Measurements from ENCODE around the gene KCNH6.

Gene KCNH6

GRCh38 chr17:63573634-63574033 lies 50.5 kb downstream of the KCNH6 start:
- Histone ChIP-seq H3K27me3 (ENCODE audit: insufficient read depth, poor library complexity, severe bottlenecking) (no peaks in the 10 kb centered on the region), H3K27ac (replicated peaks) (no peak overlapping the region), H3K4me3 (replicated peaks; ENCODE audit: insufficient read depth, low read length) (no peak overlapping the region)
- no peak for DNase-seq (ENCODE audit: low read depth in 1 of 2, low spot score in 1 of 2)
- TF ChIP-seq REST (IDR thresholded peaks at IDR 0.05; ENCODE audit: insufficient replicate concordance, low read depth) (no peak), SPI1 (IDR thresholded peaks at IDR 0.05; ENCODE audit: borderline replicate concordance, low read depth) (no peak), GABPA (IDR thresholded peaks at IDR 0.05; ENCODE audit: low read depth) (no peak)

- DNase-seq (ENCODE audit: low read depth in 1 of 2, low spot score in 1 of 2) = no peak
- Histone ChIP-seq H3K27ac (replicated peaks) (no peak overlapping the region), H3K27me3 (ENCODE audit: insufficient read depth, poor library complexity, severe bottlenecking) (no peaks in the 10 kb centered on the region), H3K4me3 (replicated peaks; ENCODE audit: insufficient read depth, low read length) (no peak overlapping the region)
- no peak for TF ChIP-seq CTCF (IDR thresholded peaks at IDR 0.05; ENCODE audit: insufficient read depth, low read length)
- no peak for TF ChIP-seq GABPA (IDR thresholded peaks at IDR 0.05; ENCODE audit: low read depth)
- TF ChIP-seq REST (IDR thresholded peaks at IDR 0.05; ENCODE audit: insufficient replicate concordance, low read depth) = no peak
- TF ChIP-seq POLR2AphosphoS5 (IDR thresholded peaks at IDR 0.05; ENCODE audit: low read depth) = no peak
- TF ChIP-seq SPI1 (IDR thresholded peaks at IDR 0.05; ENCODE audit: borderline replicate concordance, low read depth) = no peak
Observed at GRCh38 chr17:63578027-63578768, 55.0 kb downstream of the KCNH6 start.

GRCh38 chr17:63578769-63579111 lies 55.6 kb downstream of the KCNH6 start:
- DNase-seq (ENCODE audit: low read depth in 1 of 2, low spot score in 1 of 2) = no peak
- no peak overlapping the region for H3K27ac ChIP-seq (replicated peaks)
- no peak for TF ChIP-seq GABPA (IDR thresholded peaks at IDR 0.05; ENCODE audit: low read depth)
- no peak for TF ChIP-seq CTCF (IDR thresholded peaks at IDR 0.05; ENCODE audit: insufficient read depth, low read length)
- no peak for TF ChIP-seq POLR2AphosphoS5 (IDR thresholded peaks at IDR 0.05; ENCODE audit: low read depth)
- TF ChIP-seq REST (IDR thresholded peaks at IDR 0.05; ENCODE audit: insufficient replicate concordance, low read depth) = no peak
- no peak for TF ChIP-seq SPI1 (IDR thresholded peaks at IDR 0.05; ENCODE audit: borderline replicate concordance, low read depth)

More at GRCh38 chr17:63578769-63579111, 55.6 kb downstream of the KCNH6 start:
- Histone ChIP-seq H3K4me3 (replicated peaks; ENCODE audit: insufficient read depth, low read length) (no peak overlapping the region), H3K27me3 (ENCODE audit: insufficient read depth, poor library complexity, severe bottlenecking) (no peaks in the 10 kb centered on the region)

All from HL-60 (cell line).